ENCODE measurements around the gene TPPP.
A peak's percentile ranks its signal among the peaks of the same experiment; 100 is the strongest.
"Not testable (repeated sequence)": the region's sequence is repeated elsewhere in the genome, so short reads cannot be mapped to it uniquely, and the experiment has no call there.

Gene TPPP
- total RNA-seq: 1.9 to 8.5 (median 4.8) reads per million in 4 experiments

- DNase-seq: peak; percentile 68
These were observed at the start of gene TPPP for GRCh38 chr5:693271-694041. Gene TPPP (minus strand): TSS chr5:693352. CDS start chr5:678060, 15,292 bp downstream.

DNA sequence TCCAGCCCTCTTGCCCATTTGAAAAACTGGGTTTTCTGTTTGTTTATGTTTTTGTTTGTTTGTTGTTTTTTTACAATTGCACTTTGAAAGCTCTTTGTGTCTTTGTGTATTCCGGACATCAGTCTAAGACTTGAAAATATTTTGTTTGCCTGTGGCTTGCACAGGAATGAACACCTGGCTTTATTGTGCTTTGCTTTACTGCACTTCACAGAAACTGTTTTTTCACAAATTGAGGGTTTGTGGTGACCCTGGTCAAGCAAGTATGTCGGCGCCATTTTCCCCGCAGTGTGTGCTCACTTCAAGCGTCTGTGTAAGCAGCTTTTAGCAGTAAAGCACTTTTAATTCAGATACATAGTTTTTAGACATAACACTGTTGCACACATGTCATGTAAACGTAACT lies 49.1 kb upstream of the TPPP start:
- DNase-seq: not testable (repeated sequence)

DNA sequence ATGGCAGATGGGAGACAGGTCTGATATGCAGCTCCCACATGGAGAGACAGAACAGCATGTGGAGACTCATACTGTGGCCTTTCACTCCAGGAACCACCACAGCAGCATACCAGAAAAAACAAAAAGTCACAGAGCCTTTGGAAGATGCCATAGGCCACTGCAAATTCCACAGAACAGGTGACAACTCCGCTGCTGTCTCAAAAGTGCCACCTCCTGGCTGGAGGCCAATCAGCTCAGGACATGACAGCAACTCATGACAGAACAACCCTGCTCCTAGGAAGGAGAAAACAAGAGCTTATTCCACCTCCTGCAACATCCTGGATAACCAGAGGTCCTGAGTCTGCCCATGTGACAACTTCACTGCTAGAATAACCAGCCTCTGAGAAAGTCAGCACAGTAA lies 41.0 kb upstream of the TPPP start:
- DNase-seq: not testable (repeated sequence)

GRCh38 chr5:732754-733454 lies 39.8 kb upstream of the TPPP start:
- not testable (repeated sequence) for DNase-seq

GRCh38 chr5:729225-729624 lies 36.1 kb upstream of the TPPP start:
- DNase-seq: not testable (repeated sequence)

GRCh38 chr5:727087-727486 lies 33.9 kb upstream of the TPPP start:
- not testable (repeated sequence) for DNase-seq

DNA sequence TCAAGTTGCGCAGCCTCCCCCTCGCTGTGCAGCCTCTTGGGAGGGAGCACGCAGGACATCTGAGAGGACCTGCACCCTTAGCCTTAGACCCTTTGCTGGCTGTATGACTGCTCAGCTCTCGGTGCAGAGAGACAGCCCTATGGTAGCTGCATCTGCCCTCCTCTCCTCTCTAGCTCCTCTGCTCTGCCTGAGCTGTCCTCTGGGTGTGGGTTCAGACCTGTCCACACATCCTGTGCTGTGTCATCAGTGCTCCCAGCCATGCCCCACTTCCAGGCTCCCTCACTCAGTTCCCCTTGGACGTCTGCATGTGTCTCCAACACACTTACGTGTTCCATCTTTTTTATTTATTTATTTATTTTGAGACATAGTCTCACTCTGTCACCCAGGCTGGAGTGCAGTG lies 30.7 kb upstream of the TPPP start:
- not testable (repeated sequence) for DNase-seq

DNA sequence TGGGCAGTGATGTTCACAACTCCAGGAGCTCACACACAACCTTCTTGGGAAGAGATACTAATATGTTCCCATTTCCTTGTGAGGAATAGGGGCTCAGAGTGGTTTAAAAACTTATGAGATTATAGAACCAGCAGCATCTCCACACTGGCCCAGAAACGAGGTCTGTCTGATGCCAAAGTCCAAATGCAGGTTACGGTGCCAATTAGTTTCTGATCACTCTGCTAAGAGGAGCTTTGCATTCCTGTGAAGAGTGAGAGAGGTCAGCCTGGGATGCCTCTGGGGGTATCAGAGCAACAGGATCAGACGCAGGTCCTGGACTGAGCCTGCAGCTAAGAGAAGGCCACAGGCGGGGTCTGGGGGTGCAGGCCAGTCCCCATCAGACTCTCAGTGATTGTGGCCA lies 30.2 kb upstream of the TPPP start:
- not testable (repeated sequence) for DNase-seq

GRCh38 chr5:719379-719778 lies 26.2 kb upstream of the TPPP start:
- not testable (repeated sequence) for DNase-seq

DNA sequence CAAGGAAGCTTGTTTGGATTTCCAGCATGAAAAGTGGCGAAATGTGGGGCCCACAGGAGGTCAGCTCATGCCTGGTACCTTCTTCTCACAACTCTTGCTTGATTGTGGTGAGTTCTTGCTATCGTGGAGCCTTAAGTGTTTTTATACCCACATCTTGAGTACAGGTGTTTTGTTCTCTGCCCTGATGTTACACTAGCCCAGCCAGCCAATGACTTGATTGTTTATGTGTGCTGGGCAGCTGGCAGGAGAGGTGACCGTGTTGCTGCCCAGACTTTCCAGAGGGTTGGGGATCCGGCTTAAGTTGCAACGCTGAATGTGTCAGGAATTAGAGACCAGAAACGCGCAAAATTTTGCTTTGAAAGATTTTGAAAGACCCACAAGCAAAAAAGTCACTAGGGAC lies 24.0 kb upstream of the TPPP start:
- no peak for DNase-seq

DNA sequence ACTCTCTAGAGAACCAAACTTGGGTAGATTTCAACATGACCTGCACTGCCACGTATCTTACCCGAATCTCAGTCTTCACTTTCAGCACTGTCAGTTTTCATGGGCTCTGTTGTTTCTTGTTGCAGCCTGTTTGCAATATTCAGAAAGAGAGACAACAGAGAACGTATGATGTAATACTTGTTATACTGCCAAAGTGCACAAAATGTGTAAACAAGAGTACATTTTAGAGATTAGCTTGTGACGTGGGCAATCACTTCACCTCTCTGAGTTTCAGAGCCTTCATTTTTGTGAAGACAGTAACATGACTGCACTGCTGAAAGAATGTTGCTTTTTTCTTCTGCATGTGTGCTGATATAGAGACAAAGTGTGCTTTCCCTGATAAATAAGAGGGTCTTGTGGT lies 23.6 kb upstream of the TPPP start:
- DNase-seq: not testable (repeated sequence)

- not testable (repeated sequence) for DNase-seq
These were observed 22.5 kb upstream of the TPPP start for GRCh38 chr5:715636-716035.

- DNase-seq: not testable (repeated sequence)
These were observed 21.3 kb upstream of the TPPP start for GRCh38 chr5:714215-715118.

DNA sequence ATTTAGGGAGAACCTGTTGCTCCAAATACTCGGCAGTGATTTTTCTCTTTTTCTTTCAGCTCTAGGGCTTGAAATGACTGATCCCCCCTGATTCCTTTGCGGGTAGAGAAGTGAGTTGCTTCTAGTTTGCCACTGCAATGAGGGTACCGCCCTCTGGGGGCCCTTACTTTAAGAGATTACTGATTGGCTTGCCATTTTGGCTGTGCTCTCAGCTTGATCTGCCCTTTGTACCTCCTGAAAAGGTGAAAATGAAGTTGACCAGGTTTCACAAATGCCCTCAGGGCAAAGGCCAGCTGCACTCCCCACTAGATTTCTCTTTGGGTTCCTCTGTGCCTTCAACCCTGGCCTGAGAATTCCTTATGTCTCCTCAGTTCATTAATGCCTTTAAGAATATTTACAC lies 20.5 kb upstream of the TPPP start:
- not testable (repeated sequence) for DNase-seq

GRCh38 chr5:708848-709517 lies 15.8 kb upstream of the TPPP start:
- not testable (repeated sequence) for DNase-seq

GRCh38 chr5:708374-708773 lies 15.2 kb upstream of the TPPP start:
- DNase-seq: not testable (repeated sequence)

DNA sequence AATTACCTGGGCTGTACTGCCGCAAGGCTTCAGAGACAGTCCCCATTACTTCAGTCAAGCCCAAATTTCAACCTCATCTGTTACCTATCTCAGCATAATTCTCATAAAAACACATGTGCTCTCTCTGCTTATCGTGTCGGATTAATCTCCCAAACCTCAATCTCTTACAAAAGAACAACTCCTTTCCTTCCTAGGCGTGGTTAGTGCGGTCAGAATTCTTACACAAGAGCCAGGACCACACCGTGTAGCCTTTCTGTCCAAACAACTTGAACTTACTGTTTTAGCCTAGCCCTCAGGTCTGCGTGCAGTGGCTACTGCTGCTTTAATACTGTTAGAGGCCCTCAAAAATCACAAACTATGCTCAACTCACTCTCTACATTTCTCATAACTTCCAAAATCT lies 13.0 kb upstream of the TPPP start:
- DNase-seq: not testable (repeated sequence)

- not testable (repeated sequence) for DNase-seq
These were observed 3.9 kb upstream of the TPPP start for GRCh38 chr5:696753-697702.

DNA sequence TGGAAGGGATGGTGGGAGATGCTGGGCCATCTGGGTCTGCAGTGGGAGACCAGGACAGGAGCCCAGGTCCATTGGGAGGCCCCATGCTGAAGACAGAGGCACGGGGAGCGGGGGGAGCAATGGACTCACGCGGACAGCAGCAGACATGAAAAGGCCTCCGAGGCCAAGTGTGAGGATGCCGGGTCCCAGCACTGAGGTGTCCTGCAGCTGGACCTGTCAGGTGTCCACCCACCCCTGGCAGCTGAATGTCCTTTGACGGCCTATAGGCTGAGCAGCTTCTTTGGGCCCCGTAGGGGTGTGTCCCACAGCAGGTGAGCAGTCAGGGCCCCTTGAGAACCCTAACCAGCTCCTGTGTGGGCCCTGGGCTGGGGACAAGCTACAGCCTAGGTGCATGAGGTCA lies 3.0 kb upstream of the TPPP start:
- not testable (repeated sequence) for DNase-seq

DNA sequence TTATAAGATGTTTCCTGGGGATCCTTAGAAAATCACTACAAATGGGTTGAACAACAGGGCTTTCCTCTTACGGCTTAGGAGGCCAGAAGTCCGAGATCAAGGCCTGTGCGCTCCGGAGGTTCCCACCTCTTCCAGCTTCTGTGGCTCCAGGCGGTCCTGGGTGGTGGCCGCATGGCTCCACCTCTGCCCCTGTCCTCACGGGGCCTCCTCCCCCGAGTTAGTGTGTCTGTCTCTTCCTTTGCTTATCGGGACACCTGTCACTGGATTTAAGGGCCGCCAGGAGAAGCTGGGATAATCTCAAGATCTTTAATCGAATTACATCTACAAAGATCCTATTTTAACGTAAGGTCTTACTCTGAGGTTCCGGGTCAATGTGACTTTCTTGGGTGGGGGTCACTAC lies 2.3 kb upstream of the TPPP start:
- DNase-seq: not testable (repeated sequence)

GRCh38 chr5:694042-694431 lies 885 bp upstream of the TPPP start:
- DNase-seq: not testable (repeated sequence)

Data from effector CD8-positive, alpha-beta T cell (primary cell).